ENCODE measurements around the gene CDC27. TPM values are rescaled to one million over a fixed set of nuclear protein-coding genes. Genes with fewer than 3 reads are reported as not detected.

The CDC27 gene
- total RNA-seq, 1 experiment from 2014 or later = 95.9 TPM

- BruUV-seq (replicated peaks) = no TSS peak
- CTCF ChIA-PET = no interaction called here
- no peak for TF ChIP-seq CTCF (conservative IDR thresholded peaks at IDR 0.05; ENCODE audit: low read depth, low read length)
- no peak for TF ChIP-seq EZH2 (IDR thresholded peaks at IDR 0.05; ENCODE audit: borderline replicate concordance, low read depth, low read length, poor library complexity, severe bottlenecking)
- POLR2A ChIA-PET (ENCODE audit: low non-redundant PET) = no interaction called here
- intact Hi-C loops (cut with micrococcal nuclease; ENCODE audit: unreplicated experiment) = no loop called here
- no peaks in the 10 kb centered on the region for H3K9me3 ChIP-seq (ENCODE audit: low read depth, low read length, poor library complexity, severe bottlenecking)
- no peak for DNase-seq (ENCODE audit: low spot score)
- H3K27me3 ChIP-seq (replicated peaks; ENCODE audit: insufficient read depth, low read depth, low read length, poor library complexity) = no peaks in the 10 kb centered on the region
- H3K36me3 ChIP-seq (ENCODE audit: insufficient read depth, low read length, poor library complexity, severe bottlenecking) = no peaks in the 10 kb centered on the region
- no peak overlapping the region for H3K4me3 ChIP-seq (ENCODE audit: low read depth, low read length, poor library complexity, severe bottlenecking)
- H3K4me1 ChIP-seq (ENCODE audit: insufficient read depth, low read length, poor library complexity, severe bottlenecking) = no peaks in the 10 kb centered on the region
- H3K27ac ChIP-seq (ENCODE audit: low read depth, low read length, poor library complexity, severe bottlenecking) = no peak overlapping the region
These were observed 3.5 kb upstream of the CDC27 start for GRCh38 chr17:47192554-47192953.

GRCh38 chr17:47190770-47191169, 1.7 kb upstream of the CDC27 start:
- Histone ChIP-seq H3K27me3 (replicated peaks; ENCODE audit: insufficient read depth, low read depth, low read length, poor library complexity) (no peaks in the 10 kb centered on the region), H3K36me3 (ENCODE audit: insufficient read depth, low read length, poor library complexity, severe bottlenecking) (no peaks in the 10 kb centered on the region), H3K4me3 (ENCODE audit: low read depth, low read length, poor library complexity, severe bottlenecking) (no peak overlapping the region), H3K9me3 (ENCODE audit: low read depth, low read length, poor library complexity, severe bottlenecking) (no peaks in the 10 kb centered on the region), H3K4me1 (ENCODE audit: insufficient read depth, low read length, poor library complexity, severe bottlenecking) (no peaks in the 10 kb centered on the region), H3K27ac (ENCODE audit: low read depth, low read length, poor library complexity, severe bottlenecking) (no peak overlapping the region)
- POLR2A ChIA-PET (ENCODE audit: low non-redundant PET) = no interaction called here
- no peak for DNase-seq (ENCODE audit: low spot score)
- BruUV-seq (replicated peaks) = no TSS peak
- intact Hi-C loops (cut with micrococcal nuclease; ENCODE audit: unreplicated experiment) = no loop called here
- no peak for TF ChIP-seq EZH2 (IDR thresholded peaks at IDR 0.05; ENCODE audit: borderline replicate concordance, low read depth, low read length, poor library complexity, severe bottlenecking)
- TF ChIP-seq CTCF (conservative IDR thresholded peaks at IDR 0.05; ENCODE audit: low read depth, low read length) = no peak
- CTCF ChIA-PET = no interaction called here

GRCh38 chr17:47190243-47190642, 1.1 kb upstream of the CDC27 start:
- Histone ChIP-seq H3K27ac (ENCODE audit: low read depth, low read length, poor library complexity, severe bottlenecking) (no peak overlapping the region), H3K27me3 (replicated peaks; ENCODE audit: insufficient read depth, low read depth, low read length, poor library complexity) (no peaks in the 10 kb centered on the region), H3K36me3 (ENCODE audit: insufficient read depth, low read length, poor library complexity, severe bottlenecking) (no peaks in the 10 kb centered on the region), H3K4me3 (ENCODE audit: low read depth, low read length, poor library complexity, severe bottlenecking) (no peak overlapping the region), H3K4me1 (ENCODE audit: insufficient read depth, low read length, poor library complexity, severe bottlenecking) (no peaks in the 10 kb centered on the region), H3K9me3 (ENCODE audit: low read depth, low read length, poor library complexity, severe bottlenecking) (no peaks in the 10 kb centered on the region)
- CTCF ChIA-PET = interaction anchor here (1.0 kb wide), 1 partner anchor 125 kb away, joined by 3 read pairs; no protein-coding TSS in a partner anchor
- POLR2A ChIA-PET (ENCODE audit: low non-redundant PET) = no interaction called here
- no peak for DNase-seq (ENCODE audit: low spot score)
- BruUV-seq (replicated peaks) = no TSS peak
- no peak for TF ChIP-seq EZH2 (IDR thresholded peaks at IDR 0.05; ENCODE audit: borderline replicate concordance, low read depth, low read length, poor library complexity, severe bottlenecking)
- TF ChIP-seq CTCF (conservative IDR thresholded peaks at IDR 0.05; ENCODE audit: low read depth, low read length) = no peak
- intact Hi-C loops (cut with micrococcal nuclease; ENCODE audit: unreplicated experiment) = no loop called here
